Measurements from ENCODE around the gene SPATS2.

DNA sequence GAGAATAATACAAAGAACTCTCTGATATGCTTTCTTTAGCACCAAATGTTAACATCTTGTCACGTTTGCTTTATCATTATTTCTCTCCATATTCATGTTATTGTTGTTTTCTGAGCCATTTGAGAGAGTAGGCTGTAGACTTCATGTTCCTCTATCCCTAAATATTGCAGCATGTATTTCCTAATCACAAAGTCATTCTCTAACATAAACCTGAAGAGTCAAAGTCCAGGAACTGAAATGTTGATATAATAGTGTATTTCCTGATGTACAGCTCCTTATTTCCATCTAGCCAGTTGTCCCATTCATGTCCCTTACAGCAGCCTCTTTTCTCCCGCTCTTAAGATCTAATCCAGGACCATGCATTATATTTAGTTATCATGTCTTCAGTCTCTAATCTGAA is 72.8 kb downstream of the SPATS2 start:
- TF ChIP-seq, protein P1, sequence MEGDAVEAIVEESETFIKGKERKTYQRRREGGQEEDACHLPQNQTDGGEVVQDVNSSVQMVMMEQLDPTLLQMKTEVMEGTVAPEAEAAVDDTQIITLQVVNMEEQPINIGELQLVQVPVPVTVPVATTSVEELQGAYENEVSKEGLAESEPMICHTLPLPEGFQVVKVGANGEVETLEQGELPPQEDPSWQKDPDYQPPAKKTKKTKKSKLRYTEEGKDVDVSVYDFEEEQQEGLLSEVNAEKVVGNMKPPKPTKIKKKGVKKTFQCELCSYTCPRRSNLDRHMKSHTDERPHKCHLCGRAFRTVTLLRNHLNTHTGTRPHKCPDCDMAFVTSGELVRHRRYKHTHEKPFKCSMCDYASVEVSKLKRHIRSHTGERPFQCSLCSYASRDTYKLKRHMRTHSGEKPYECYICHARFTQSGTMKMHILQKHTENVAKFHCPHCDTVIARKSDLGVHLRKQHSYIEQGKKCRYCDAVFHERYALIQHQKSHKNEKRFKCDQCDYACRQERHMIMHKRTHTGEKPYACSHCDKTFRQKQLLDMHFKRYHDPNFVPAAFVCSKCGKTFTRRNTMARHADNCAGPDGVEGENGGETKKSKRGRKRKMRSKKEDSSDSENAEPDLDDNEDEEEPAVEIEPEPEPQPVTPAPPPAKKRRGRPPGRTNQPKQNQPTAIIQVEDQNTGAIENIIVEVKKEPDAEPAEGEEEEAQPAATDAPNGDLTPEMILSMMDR (IDR thresholded peaks at IDR 0.05) = no peak
- TF ChIP-seq POLR2A (IDR thresholded peaks at IDR 0.05) (no peak), POLR2AphosphoS5 (IDR thresholded peaks at IDR 0.05) (no peak)

All from sigmoid colon (tissue), 4 donors.